GM18868 (cell line): Measurements from ENCODE around the gene FIGNL2.
"Not testable (repeated sequence)": the region's sequence is repeated elsewhere in the genome, so short reads cannot be mapped to it uniquely, and the experiment has no call there.

Source experiments
- ATAC-seq: cut with Tn5 transposase; IDR thresholded peaks from one replicate; pipeline ENCODE4 v1.9.1; 2021; ENCODE audit warnings: mild to moderate bottlenecking, moderate library complexity; ENCODE audit not compliant: unreplicated experiment

FIGNL2 gene

DNA sequence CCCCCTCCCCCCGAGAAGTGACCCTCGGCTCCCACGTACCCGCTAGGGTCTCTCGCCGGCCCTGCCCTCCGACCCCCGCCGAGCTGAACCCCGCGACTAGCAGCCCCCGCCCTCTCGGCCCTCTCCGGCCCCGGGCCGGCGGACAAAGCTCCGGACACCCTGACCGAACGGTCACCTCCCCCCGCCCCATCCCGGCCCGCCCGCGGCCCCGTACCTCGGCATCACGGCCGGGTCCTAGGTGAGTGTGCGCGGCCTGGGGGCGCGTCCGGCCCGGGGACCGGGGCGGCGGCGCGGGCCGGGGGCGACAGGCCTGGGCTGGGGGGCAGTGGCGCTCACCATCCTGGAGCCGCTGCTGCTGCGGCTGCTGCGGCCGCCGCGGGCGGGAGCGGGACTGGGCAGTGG, at the start of gene FIGNL2:
Gene FIGNL2 (minus strand): TSS at position 393 of the 402 bp plus-strand sequence. CDS start 26,305 bp downstream, outside the sequence.
- ATAC-seq: no peak

DNA sequence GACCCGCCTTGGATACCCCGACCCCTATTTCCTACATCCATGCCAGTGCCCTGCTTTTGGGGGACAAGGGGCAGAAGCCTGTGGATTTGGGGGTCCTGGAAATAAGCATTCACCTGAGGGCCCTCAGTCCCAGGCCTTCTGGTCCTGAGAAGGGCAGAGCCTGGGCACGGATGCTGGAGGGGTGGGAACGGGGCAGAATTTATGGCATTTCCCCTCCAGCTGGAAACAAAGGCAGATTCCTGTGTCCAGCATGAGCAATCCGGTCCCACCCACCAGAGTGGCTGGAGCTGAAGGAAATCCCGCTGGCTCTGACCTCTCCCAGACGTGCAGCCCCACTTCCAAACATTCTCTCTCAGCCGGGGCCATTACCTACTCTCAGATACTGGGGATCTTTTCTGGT, 48.7 kb upstream of the FIGNL2 start:
- no peak for ATAC-seq

GRCh38 chr12:51896236-51896635, 47.7 kb upstream of the FIGNL2 start:
- no peak for ATAC-seq

DNA sequence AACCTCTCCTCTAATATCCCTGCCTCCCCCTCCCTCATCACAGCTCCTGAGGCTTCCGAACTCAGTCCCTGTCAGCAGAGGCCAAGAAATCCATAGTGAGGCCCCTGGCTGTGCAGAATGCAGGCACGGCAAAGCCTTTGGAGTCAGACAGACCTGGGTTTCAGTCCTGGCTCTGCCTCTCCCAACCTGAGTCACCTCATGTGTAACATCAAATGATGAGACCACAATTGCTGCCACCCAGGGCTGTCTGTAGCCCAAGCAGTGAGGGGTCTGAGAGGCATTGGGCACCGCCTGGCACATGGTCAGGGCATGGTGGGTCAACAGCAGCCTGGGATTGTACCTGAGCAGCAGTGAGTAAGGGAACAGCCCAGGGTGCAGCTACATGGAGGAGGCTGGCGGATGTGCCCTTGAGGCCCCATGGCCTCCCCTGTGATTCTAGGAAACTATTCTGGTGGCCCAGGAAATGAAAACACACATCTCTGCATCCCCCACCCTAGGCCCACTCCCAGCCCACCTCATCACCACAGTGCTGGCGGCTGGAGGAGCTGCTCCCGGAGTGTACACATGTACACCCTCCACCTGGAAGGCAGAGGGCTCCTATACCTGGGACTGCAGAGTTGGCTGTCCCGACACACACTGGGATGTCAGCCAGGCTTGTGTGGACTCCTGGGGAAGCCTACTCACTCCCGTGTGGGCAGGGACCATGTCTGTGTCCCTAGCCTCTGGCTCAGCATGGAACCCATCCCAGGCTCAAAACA, 47.0 kb upstream of the FIGNL2 start:
- no peak for ATAC-seq

GRCh38 chr12:51893786-51894185, 45.3 kb upstream of the FIGNL2 start:
- ATAC-seq: no peak

DNA sequence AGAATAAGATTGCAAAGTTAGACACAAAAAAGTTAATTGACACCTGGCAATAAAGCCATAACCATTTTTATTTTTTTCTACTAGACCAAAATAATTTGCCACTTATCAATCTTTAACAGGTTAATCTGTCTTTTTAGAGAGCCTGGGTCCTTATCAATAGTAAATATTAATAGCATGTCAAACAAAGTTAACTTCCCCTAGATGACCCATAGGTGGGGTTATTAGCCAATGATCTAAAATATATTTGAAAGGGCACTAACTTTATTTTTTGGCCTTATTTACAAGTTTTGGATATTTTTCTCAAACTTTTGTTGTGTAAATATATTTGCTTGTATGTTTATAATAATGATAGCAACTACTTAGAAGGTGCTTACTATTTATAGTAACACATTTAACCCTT, 43.3 kb upstream of the FIGNL2 start:
- no peak for ATAC-seq

- no peak for ATAC-seq
Observed at GRCh38 chr12:51890511-51891171, 42.1 kb upstream of the FIGNL2 start.

DNA sequence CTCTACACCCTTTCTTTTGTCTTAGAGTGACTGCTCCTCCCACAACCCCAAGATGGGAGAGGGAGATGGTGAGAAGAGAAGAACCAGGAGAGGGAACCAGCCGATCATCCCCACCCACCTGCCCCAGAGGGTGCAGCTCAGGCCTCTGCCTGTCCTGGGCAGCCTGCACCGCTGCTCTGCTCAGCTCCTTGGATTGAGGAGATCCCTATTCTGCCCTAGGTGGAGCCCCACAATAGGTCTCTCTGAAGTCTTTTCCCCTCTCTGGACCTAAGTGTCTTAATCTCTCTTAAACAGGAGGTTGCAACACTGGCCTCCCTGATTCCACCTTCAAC, 41.6 kb upstream of the FIGNL2 start:
- ATAC-seq: no peak

GRCh38 chr12:51889216-51890132, 41.0 kb upstream of the FIGNL2 start:
- no peak for ATAC-seq

- ATAC-seq: no peak
Observed at GRCh38 chr12:51888316-51889215, 40.0 kb upstream of the FIGNL2 start.

GRCh38 chr12:51887476-51888315, 39.2 kb upstream of the FIGNL2 start, which contains the start of gene ANKRD33:
Gene ANKRD33, plus strand, starts transcription at chr12:51888103. Its CDS starts 84 bp downstream, at chr12:51888187.
- no peak for ATAC-seq

GRCh38 chr12:51886021-51886710, 37.6 kb upstream of the FIGNL2 start:
- ATAC-seq: no peak

GRCh38 chr12:51885294-51886020, 36.9 kb upstream of the FIGNL2 start:
- not testable (repeated sequence) for ATAC-seq

DNA sequence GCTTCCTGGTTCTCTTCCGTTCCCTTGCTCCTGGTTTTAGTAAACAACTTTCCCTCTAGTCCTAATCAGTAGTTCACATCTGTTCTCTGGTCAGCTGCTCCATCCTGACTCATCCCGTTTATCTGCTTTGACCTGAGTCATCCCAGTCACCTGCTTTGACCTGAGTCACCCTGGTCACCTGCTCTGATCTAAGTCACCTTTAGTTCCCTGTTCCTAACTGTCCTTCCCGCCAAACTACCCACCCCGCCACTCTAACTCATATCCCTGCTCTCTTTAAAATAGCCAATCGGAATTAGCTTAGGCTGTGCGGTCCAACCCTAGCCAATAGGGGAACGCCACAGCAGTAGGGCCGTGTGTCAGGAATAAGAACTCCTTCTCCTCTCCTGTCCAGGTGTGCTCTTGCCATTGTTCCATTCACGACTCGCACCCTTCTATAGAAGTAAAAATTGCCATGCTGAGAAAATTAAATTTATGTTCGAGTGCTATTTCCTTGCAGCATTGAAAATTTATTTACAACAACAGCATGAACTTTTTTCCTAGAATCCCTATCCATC, 36.2 kb upstream of the FIGNL2 start:
- ATAC-seq: no peak

GRCh38 chr12:51883998-51884675, 35.6 kb upstream of the FIGNL2 start:
- no peak for ATAC-seq

- ATAC-seq: no peak
Observed at GRCh38 chr12:51883295-51883694, 34.8 kb upstream of the FIGNL2 start.

DNA sequence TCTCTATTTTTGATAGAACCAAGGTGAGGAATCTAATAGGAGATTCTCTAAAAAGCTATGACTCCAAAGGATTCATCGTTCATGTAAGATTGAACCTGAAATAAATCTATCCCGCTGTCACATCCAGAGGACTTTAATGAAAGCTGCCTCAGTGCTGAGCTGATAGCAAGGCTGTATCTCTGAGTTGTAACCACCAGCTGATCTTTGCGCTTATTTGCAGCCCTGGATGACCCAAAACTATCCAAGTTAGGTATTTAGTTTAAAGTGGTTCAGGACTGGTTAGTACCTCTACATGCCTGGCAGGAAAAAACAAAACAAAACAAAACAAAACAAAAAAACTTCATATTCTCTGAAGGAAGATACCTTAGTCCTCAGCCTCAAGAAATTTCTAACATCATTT, 30.6 kb upstream of the FIGNL2 start:
- ATAC-seq: no peak
